Panc1 (cell line): ENCODE measurements around the gene DPH3. TPM values are rescaled to one million over a fixed set of nuclear protein-coding genes. Genes with fewer than 3 reads are reported as not detected.

Experiments used
- ATAC-seq: fragments of 200-7000 bp; cut with Tn5 transposase; 2 replicates; pipeline ENCODE4 v1.9.1; 2020; ENCODE audit warnings: mild to moderate bottlenecking, moderate library complexity
- BruUV-seq: library from RNA; stranded (reverse); fragments of 400-500 nt; replicated peaks from 2 replicates; lab custom pipeline; 2021; lab: Mats Ljungman, UMichigan
- CTCF ChIA-PET: fragments of 300-600 bp; sonication (Branson Sonifier 250); formaldehyde crosslinking; loops from one replicate; lab custom pipeline; 2022; ENCODE audit warnings: antibody characterized with exemption; lab: Charles Lee
- POLR2A ChIA-PET: fragments of 300-600 bp; sonication (Branson Sonifier 250); formaldehyde crosslinking; loops from one replicate; lab custom pipeline; 2022; ENCODE audit warnings: antibody characterized with exemption; lab: Charles Lee
- DNase-seq: peaks from one replicate; pipeline ENCODE4 v3.0.0-alpha.2; 2010; ENCODE audit warnings: low read depth, low spot score
- H3K27ac ChIP-seq: 2 replicates; pipeline ENCODE4 v1.5.1; 2011; ENCODE audit warnings: mild to moderate bottlenecking, low read length, inconsistent platforms
- H3K27me3 ChIP-seq: fragments of 200-500 bp; sonication (Bioruptor generic); 2 replicates; pipeline ENCODE4 v1.6.0; 2014; ENCODE audit warnings: low read length, inconsistent platforms; ENCODE audit not compliant: control insufficient read depth, insufficient read depth
- H3K36me3 ChIP-seq: fragments of 200-500 bp; sonication (Bioruptor generic); 2 replicates; pipeline ENCODE4 v1.5.1; 2014; ENCODE audit warnings: inconsistent platforms, mild to moderate bottlenecking, low read length, moderate library complexity; ENCODE audit not compliant: control insufficient read depth, insufficient read depth
- H3K4me1 ChIP-seq: 2 replicates; pipeline ENCODE4 v1.5.1; 2011; ENCODE audit warnings: inconsistent platforms, mild to moderate bottlenecking, low read length, moderate library complexity; ENCODE audit not compliant: control insufficient read depth, insufficient read depth
- H3K4me3 ChIP-seq, 2 experiments: 2 replicates each; pipeline ENCODE4 v1.5.1; 2011 to 2012; ENCODE audit warnings: low read depth in 2 of 2, low read length in 2 of 2, mild to moderate bottlenecking in 2 of 2, inconsistent platforms in 1 of 2, moderate library complexity in 1 of 2
- H3K9me3 ChIP-seq: fragments of 200-500 bp; sonication (Bioruptor generic); 2 replicates; pipeline ENCODE4 v1.5.1; 2014; ENCODE audit warnings: low read depth, mild to moderate bottlenecking, inconsistent platforms, low read length, moderate library complexity; ENCODE audit not compliant: control insufficient read depth, insufficient read depth
- CTCF ChIP-seq: fragments of 450-650 bp; IDR thresholded peaks from 2 replicates; pipeline ENCODE4 v1.5.1; 2017; ENCODE audit warnings: mild to moderate bottlenecking
- POLR2AphosphoS5 ChIP-seq: IDR thresholded peaks from 2 replicates; pipeline ENCODE4 v1.6.1; 2012; ENCODE audit warnings: mild to moderate bottlenecking, low read depth, low read length, moderate library complexity
- REST ChIP-seq, 2 experiments: IDR thresholded peaks; 2 replicates each; pipeline ENCODE4 v1.6.1; 2011 to 2012; ENCODE audit warnings: low read depth in 2 of 2, control low read depth in 1 of 2, low read length in 1 of 2, mild to moderate bottlenecking in 1 of 2, moderate library complexity in 1 of 2; ENCODE audit not compliant: insufficient read depth in 1 of 2
- SIN3A ChIP-seq: IDR thresholded peaks from 2 replicates; pipeline ENCODE4 v1.6.1; 2012; ENCODE audit warnings: low read depth, mild to moderate bottlenecking, low read length, moderate library complexity, borderline replicate concordance; ENCODE audit not compliant: insufficient read depth
- TCF7L2 ChIP-seq: IDR thresholded peaks from 2 replicates; pipeline ENCODE4 v1.6.1; 2011; ENCODE audit warnings: mild to moderate bottlenecking, low read depth, low read length, inconsistent platforms
- in situ Hi-C: cut with HindIII; loops from 2 replicates; pipeline ENCODE4 v1.10.0; 2016; ENCODE audit warnings: low sequenced_read_pairs, low pct_unique_long_range_greater_than_20kb
- intact Hi-C: fragments of 100-400 bp; cut with micrococcal nuclease; formaldehyde crosslinking; loops from one replicate; pipeline ENCODE4 v1.10.0; 2022; ENCODE audit not compliant: unreplicated experiment
- total RNA-seq: library from RNA; stranded (reverse); gene quantifications from one replicate; pipeline ENCODE4 v1.2.1, GENCODE V29; 2021; ENCODE audit not compliant: unreplicated experiment

The DPH3 gene
- total RNA-seq, 1 experiment from 2014 or later = 16.5 TPM

- Histone ChIP-seq H3K36me3 (no peaks in the 10 kb centered on the region), H3K27ac (no peak overlapping the region), H3K9me3 (no peaks in the 10 kb centered on the region), H3K4me3 (no peak overlapping the region), H3K27me3 (no peaks in the 10 kb centered on the region), H3K4me1 (no peaks in the 10 kb centered on the region)
- no peak for TF ChIP-seq REST (IDR thresholded peaks at IDR 0.05; ENCODE audit: insufficient read depth in 1 of 2, low read depth in 2 of 2, low read length in 1 of 2)
- no peak for TF ChIP-seq SIN3A
- CTCF ChIA-PET = interaction anchor here (0.5 kb wide), 1 partner anchor 238 kb away, joined by 8 read pairs; no protein-coding TSS in a partner anchor
- DNase-seq (no peak), ATAC-seq (no peak)
- intact Hi-C loops = no loop called here
- no TSS peak for BruUV-seq
- in situ Hi-C loops = no loop called here
- POLR2A ChIA-PET = interaction anchor here (0.6 kb wide), 1 partner anchor 256 kb away, joined by 10 read pairs; no protein-coding TSS in a partner anchor
Measured at GRCh38 chr3:16279010-16279801, 14.5 kb upstream of the DPH3 start.

- POLR2A ChIA-PET = no interaction called here
- no peak for ATAC-seq
- H3K36me3 ChIP-seq = no peaks in the 10 kb centered on the region
- H3K27me3 ChIP-seq = no peaks in the 10 kb centered on the region
- H3K27ac ChIP-seq = no peak overlapping the region
- TF ChIP-seq TCF7L2 (no peak), POLR2AphosphoS5 (no peak), SIN3A (no peak), REST (IDR thresholded peaks at IDR 0.05; ENCODE audit: insufficient read depth in 1 of 2, low read depth in 2 of 2, low read length in 1 of 2) (no peak), CTCF (no peak)
- BruUV-seq = no TSS peak
- no peaks in the 10 kb centered on the region for H3K4me1 ChIP-seq
- DNase-seq = no peak
- CTCF ChIA-PET = no interaction called here
- intact Hi-C loops (no loop called here), in situ Hi-C loops (no loop called here)
- no peaks in the 10 kb centered on the region for H3K9me3 ChIP-seq
- H3K4me3 ChIP-seq = no peak overlapping the region
Measured at GRCh38 chr3:16277471-16277870, 12.7 kb upstream of the DPH3 start.
